IPS-15b (cell line): ENCODE data around the gene SF3B1.
A peak's percentile ranks its signal among the peaks of the same experiment; 100 is the strongest.
"Not testable (repeated sequence)": the region's sequence is repeated elsewhere in the genome, so short reads cannot be mapped to it uniquely, and the experiment has no call there.

ENCODE experiments used
- H3K27me3 ChIP-seq: one replicate; pipeline ENCODE4 v1.6.1; 2013; ENCODE audit warnings: low read length; ENCODE audit not compliant: control insufficient read depth, insufficient read depth
- H3K36me3 ChIP-seq: one replicate; pipeline ENCODE4 v1.6.1; 2013; ENCODE audit warnings: low read length; ENCODE audit not compliant: control insufficient read depth, insufficient read depth
- H3K4me1 ChIP-seq: one replicate; pipeline ENCODE4 v1.6.1; 2013; ENCODE audit warnings: mild to moderate bottlenecking, low read length; ENCODE audit not compliant: control insufficient read depth, insufficient read depth
- H3K4me3 ChIP-seq: one replicate; pipeline ENCODE4 v1.5.1; 2013; ENCODE audit warnings: low read depth, low read length
- H3K9ac ChIP-seq: one replicate; pipeline ENCODE4 v1.6.1; 2013; ENCODE audit warnings: low read depth, mild to moderate bottlenecking, low read length
- H3K9me3 ChIP-seq: one replicate; pipeline ENCODE4 v1.6.1; 2013; ENCODE audit warnings: mild to moderate bottlenecking, low read length; ENCODE audit not compliant: control insufficient read depth, insufficient read depth

SF3B1 gene, protein sequence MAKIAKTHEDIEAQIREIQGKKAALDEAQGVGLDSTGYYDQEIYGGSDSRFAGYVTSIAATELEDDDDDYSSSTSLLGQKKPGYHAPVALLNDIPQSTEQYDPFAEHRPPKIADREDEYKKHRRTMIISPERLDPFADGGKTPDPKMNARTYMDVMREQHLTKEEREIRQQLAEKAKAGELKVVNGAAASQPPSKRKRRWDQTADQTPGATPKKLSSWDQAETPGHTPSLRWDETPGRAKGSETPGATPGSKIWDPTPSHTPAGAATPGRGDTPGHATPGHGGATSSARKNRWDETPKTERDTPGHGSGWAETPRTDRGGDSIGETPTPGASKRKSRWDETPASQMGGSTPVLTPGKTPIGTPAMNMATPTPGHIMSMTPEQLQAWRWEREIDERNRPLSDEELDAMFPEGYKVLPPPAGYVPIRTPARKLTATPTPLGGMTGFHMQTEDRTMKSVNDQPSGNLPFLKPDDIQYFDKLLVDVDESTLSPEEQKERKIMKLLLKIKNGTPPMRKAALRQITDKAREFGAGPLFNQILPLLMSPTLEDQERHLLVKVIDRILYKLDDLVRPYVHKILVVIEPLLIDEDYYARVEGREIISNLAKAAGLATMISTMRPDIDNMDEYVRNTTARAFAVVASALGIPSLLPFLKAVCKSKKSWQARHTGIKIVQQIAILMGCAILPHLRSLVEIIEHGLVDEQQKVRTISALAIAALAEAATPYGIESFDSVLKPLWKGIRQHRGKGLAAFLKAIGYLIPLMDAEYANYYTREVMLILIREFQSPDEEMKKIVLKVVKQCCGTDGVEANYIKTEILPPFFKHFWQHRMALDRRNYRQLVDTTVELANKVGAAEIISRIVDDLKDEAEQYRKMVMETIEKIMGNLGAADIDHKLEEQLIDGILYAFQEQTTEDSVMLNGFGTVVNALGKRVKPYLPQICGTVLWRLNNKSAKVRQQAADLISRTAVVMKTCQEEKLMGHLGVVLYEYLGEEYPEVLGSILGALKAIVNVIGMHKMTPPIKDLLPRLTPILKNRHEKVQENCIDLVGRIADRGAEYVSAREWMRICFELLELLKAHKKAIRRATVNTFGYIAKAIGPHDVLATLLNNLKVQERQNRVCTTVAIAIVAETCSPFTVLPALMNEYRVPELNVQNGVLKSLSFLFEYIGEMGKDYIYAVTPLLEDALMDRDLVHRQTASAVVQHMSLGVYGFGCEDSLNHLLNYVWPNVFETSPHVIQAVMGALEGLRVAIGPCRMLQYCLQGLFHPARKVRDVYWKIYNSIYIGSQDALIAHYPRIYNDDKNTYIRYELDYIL

DNA sequence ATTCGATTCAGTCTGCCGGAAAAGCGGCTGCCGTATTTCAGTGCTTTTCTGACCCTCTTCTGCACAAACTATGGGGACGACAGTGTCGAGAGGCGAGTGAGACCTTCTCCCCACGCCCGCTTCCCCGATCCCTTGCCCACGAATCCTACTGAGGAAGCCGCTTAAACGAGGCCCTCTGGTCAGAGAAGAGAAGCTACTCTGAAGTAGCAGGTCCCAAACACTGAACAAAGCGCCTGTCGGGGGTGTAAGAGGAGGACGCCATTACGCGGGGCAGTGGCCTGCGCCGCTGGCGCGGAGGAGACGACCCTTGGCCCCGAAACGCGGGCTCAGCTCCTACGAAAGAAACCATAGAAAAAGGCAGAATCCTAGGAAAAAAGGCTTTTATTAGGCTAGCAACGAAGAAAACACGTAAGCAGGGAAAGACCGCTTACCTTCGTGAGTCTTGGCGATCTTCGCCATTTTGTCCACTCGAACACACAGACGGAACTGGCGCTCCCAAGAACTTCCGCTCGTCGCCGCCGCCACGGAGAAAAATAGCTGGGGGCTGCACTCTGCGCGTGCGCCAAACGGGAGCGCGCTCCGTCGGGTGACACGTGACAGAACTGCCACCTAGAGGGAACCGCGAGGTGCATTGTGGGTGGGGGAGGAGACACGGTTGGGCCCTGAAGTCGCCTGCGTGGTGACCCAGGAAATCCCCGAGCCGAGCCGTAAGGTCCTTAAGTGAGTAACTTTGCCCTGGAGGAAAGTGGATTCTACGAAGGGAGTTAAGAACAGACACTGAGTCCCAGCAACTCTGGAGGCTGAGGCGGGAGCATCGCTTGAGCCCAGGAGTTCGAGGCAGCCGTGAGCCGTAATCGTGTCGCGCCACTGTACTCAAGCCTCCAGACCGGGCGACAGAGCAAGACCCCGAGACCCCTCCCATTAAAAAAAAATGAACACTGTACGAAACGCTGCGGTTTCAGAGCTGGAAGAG is at the start of gene SF3B1:
Gene SF3B1, minus strand, starts transcription at position 488 of the 973 bp plus-strand sequence. Its CDS starts 29 bp downstream, at position 459.
- Histone ChIP-seq H3K9me3 (no peaks in the 10 kb centered on the region), H3K36me3 (no peaks in the 10 kb centered on the region)

DNA sequence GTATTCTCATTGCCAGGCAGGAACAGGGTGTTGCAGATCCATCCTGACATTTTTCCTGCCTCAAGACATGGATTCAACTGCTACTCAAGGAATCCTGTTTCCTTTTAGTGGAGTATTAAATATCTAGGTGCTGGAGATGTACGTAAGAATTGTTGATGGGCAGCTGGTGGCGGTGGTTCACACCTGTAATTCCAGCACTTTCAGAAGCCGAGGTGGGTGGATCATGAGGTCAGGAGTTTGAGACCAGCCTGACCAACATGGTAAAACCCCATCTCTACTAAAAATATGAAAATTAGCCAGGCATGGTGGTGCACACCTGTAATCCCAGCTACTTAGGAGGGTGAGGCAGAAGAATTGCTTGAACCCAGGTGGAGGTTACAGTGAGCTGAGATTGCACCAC is 49.4 kb upstream of the SF3B1 start:
- peaks cover 22% of the 10 kb centered on the region for H3K36me3 ChIP-seq
- H3K27me3 ChIP-seq, H3K4me1 ChIP-seq, H3K4me3 ChIP-seq, H3K9me3 ChIP-seq, H3K9ac ChIP-seq: not testable (repeated sequence)

More for the DNA sequence above, at the start of gene SF3B1:
- H3K4me1 ChIP-seq: peaks cover 3% of the 10 kb centered on the region
- peak within 1 kb of the TSS; percentile 95 for H3K4me3 ChIP-seq
- H3K9ac ChIP-seq: peak within 1 kb of the TSS; percentile 99
- no peaks in the 10 kb centered on the region for H3K27me3 ChIP-seq

DNA sequence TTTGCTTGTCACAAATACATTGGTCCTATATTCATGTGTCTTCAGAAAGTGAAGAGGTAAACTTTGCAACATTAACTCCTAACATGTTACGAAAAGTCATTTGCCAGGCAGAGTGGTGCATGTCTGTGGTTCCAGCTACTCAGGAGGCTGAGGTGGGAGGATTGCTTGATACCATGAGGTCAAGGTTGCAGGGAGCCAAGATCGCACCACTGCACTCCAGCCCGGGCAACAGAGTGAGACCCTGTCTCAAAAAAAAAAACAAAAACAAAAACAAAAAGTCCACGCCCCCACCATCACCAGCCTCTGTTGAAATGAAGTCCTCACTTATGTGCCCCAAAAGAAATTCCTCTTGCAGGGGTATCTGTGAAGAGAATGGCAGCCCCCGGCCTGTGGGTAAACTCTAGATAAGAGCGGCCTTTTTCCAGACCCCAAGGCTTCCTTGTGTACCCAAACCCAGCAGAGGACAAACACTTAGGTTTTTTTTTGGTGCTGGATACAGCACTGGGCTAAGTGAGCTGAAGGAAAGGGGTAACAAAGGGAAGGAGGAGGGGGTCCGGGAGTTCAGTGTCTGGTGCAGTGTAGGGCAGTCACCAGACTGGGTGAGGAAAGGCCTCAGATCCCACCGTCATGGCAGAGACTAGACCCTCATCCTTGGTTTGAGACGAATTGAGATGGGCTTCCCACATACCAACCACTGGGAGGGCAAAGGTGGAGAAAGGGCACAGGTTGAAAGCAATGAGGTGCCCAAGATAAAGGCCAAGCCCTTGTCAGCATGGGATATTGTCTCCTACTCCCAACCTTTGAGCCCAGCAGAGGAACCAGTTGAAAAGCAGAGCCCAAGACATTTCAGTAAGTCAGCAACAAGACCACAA is 45.6 kb upstream of the SF3B1 start:
- no peak overlapping the region for H3K4me3 ChIP-seq
- H3K9ac ChIP-seq: no peak overlapping the region
- peaks cover 4% of the 10 kb centered on the region for H3K36me3 ChIP-seq
- no peaks in the 10 kb centered on the region for H3K9me3 ChIP-seq
- no peaks in the 10 kb centered on the region for H3K27me3 ChIP-seq
- no peaks in the 10 kb centered on the region for H3K4me1 ChIP-seq

- Histone ChIP-seq H3K36me3 (peaks cover 9% of the 10 kb centered on the region), H3K27me3 (no peaks in the 10 kb centered on the region), H3K4me1 (no peaks in the 10 kb centered on the region), H3K9ac (no peak overlapping the region), H3K4me3 (no peak overlapping the region), H3K9me3 (no peaks in the 10 kb centered on the region)
These were observed 43.0 kb upstream of the SF3B1 start for GRCh38 chr2:197477797-197478196.

- Histone ChIP-seq H3K4me3 (no peak overlapping the region), H3K36me3 (peaks cover 9% of the 10 kb centered on the region), H3K27me3 (no peaks in the 10 kb centered on the region), H3K4me1 (no peaks in the 10 kb centered on the region), H3K9ac (no peak overlapping the region), H3K9me3 (no peaks in the 10 kb centered on the region)
These were observed 37.3 kb upstream of the SF3B1 start for GRCh38 chr2:197472166-197472565.

- H3K4me1 ChIP-seq: no peaks in the 10 kb centered on the region
- no peaks in the 10 kb centered on the region for H3K9me3 ChIP-seq
- H3K27me3 ChIP-seq: no peaks in the 10 kb centered on the region
- H3K9ac ChIP-seq: no peak overlapping the region
- no peak overlapping the region for H3K4me3 ChIP-seq
- H3K36me3 ChIP-seq: no peaks in the 10 kb centered on the region
These were observed 29.3 kb upstream of the SF3B1 start for GRCh38 chr2:197464175-197464574.

DNA sequence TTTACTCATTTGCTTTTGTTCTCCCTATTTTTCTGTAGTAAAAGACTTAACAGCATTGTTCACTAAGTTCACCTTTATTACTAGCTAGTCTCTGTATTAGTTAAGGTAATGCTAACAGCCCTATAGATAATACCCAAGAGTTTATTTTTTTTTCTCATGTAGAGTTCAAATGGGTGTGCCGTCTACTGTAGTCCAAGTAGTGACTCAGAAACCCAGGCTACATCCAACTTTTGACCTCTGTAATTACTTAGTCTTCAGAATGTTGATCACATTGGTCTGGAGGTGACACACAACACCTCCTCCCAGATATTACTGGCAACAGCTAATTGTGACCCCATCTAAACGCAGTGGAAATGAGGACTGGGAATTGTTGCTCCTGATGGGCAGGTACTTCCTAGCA is 26.2 kb upstream of the SF3B1 start:
- Histone ChIP-seq H3K9me3 (no peaks in the 10 kb centered on the region), H3K4me1 (no peaks in the 10 kb centered on the region), H3K9ac (no peak overlapping the region), H3K27me3 (no peaks in the 10 kb centered on the region), H3K36me3 (no peaks in the 10 kb centered on the region), H3K4me3 (no peak overlapping the region)

DNA sequence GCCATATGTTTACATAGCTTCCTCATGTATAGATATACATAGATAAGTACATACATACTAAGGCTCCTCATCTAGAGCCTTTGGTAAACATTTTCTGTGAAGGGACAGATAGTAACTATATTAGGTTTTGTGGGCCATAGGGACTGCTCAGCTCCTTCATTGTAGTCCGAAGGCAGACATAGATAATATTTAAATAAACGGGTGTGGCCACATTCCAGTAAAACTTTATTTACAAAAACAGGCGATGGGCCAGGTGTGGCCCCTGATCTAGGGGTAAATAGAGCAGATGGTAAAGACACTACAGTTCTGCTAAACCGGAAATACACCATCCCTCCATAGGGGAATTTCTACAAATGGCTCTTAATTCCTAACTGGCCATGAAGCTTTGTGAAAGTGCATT is 25.8 kb upstream of the SF3B1 start:
- no peaks in the 10 kb centered on the region for H3K9me3 ChIP-seq
- no peaks in the 10 kb centered on the region for H3K36me3 ChIP-seq
- H3K27me3 ChIP-seq: no peaks in the 10 kb centered on the region
- no peaks in the 10 kb centered on the region for H3K4me1 ChIP-seq
- no peak overlapping the region for H3K4me3 ChIP-seq
- H3K9ac ChIP-seq: no peak overlapping the region

DNA sequence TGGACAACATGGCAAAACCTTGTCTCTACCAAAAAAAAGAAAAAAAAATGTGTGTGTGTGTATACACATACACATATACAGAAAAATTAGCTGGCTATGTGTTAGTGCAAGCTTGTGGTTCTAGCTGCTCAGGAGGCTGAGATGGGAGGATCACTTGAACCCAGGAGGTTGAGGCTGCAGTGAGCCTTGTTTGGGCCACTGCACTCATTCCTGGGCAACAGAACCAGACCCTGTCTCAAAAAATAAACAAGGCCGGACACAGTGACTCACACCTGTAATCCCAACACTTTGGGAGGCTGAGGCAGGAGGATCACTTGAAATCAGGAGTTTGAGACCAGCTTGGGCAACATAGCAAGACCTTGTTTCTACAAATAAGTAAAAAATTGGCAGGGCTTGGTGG is 20.6 kb upstream of the SF3B1 start:
- H3K9ac ChIP-seq: no peak overlapping the region
- no peak overlapping the region for H3K4me3 ChIP-seq
- H3K36me3 ChIP-seq: no peaks in the 10 kb centered on the region
- H3K4me1 ChIP-seq: no peaks in the 10 kb centered on the region
- no peaks in the 10 kb centered on the region for H3K9me3 ChIP-seq
- H3K27me3 ChIP-seq: no peaks in the 10 kb centered on the region

- H3K36me3 ChIP-seq: no peaks in the 10 kb centered on the region
- no peaks in the 10 kb centered on the region for H3K4me1 ChIP-seq
- peak overlapping the region; percentile 99 for H3K4me3 ChIP-seq
- H3K27me3 ChIP-seq: no peaks in the 10 kb centered on the region
- H3K9me3 ChIP-seq: no peaks in the 10 kb centered on the region
- no peak overlapping the region for H3K9ac ChIP-seq
These were observed 20.1 kb upstream of the SF3B1 start for GRCh38 chr2:197454923-197455322.
